NB4 (cell line): Measurements from ENCODE around the gene NFIB.

Experiments used
- DNase-seq: peaks from one replicate; pipeline ENCODE4 v3.0.0; 2010; ENCODE audit warnings: low read depth
- H3K4me3 ChIP-seq: one replicate; pipeline ENCODE4 v1.5.1; 2011; ENCODE audit warnings: mild to moderate bottlenecking, low read depth, low read length, moderate library complexity
- CTCF ChIP-seq: IDR thresholded peaks from one replicate; pipeline ENCODE4 v1.5.1; 2012; ENCODE audit warnings: low read depth, low read length
- MYC ChIP-seq: IDR thresholded peaks from 2 replicates; pipeline ENCODE4 v1.6.1; 2011; ENCODE audit warnings: low read depth, low read length
- POLR2A ChIP-seq: IDR thresholded peaks from 2 replicates; pipeline ENCODE4 v1.6.1; 2011; ENCODE audit warnings: mild to moderate bottlenecking; ENCODE audit not compliant: insufficient read length; ENCODE audit errors: extremely low read depth
- TF ChIP-seq, protein P1 (sequence below): IDR thresholded peaks from 2 replicates; pipeline ENCODE4 v1.6.1; 2011; ENCODE audit warnings: low read depth, low read length

The NFIB gene

GRCh38 chr9:14302405-14302804, 11.5 kb downstream of the NFIB start:
- no peak for DNase-seq
- H3K4me3 ChIP-seq, result no peak overlapping the region
- TF ChIP-seq, protein P1, sequence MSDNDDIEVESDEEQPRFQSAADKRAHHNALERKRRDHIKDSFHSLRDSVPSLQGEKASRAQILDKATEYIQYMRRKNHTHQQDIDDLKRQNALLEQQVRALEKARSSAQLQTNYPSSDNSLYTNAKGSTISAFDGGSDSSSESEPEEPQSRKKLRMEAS, result no peak
- no peak for TF ChIP-seq POLR2A
- TF ChIP-seq CTCF, result no peak
- TF ChIP-seq MYC, result no peak

GRCh38 chr9:14301583-14302021, 12.3 kb downstream of the NFIB start:
- H3K4me3 ChIP-seq, result no peak overlapping the region
- TF ChIP-seq, protein P1, result no peak
- TF ChIP-seq CTCF, result no peak
- TF ChIP-seq POLR2A, result no peak
- no peak for TF ChIP-seq MYC
- no peak for DNase-seq

GRCh38 chr9:14301006-14301405, 12.9 kb downstream of the NFIB start:
- H3K4me3 ChIP-seq, result no peak overlapping the region
- TF ChIP-seq, protein P1, result no peak
- no peak for DNase-seq

DNA sequence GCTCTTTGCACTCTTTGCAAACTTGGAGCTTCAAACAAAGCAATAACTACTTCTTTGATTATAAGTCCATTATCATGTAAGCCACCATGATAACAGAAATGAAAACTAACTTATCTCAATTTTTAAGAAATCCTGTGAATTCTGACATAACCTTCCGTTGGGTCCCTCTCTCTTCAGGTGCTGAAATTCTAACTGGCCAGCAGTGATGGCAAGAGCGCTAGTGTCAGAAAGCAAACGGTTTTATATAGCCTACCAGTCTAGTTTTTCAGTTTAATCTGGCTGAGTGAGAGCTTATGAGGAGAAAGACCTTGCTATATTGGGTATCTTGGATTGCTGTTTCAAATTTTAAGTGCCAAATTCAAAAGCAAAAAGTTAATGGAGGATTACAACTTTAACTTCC, 13.4 kb downstream of the NFIB start:
- DNase-seq, result no peak
- H3K4me3 ChIP-seq, result no peak overlapping the region
- TF ChIP-seq CTCF, result no peak
- TF ChIP-seq, protein P1, result no peak

- DNase-seq, result no peak
- TF ChIP-seq CTCF, result no peak
- TF ChIP-seq, protein P1, result no peak
- no peak for TF ChIP-seq MYC
- no peak for TF ChIP-seq POLR2A
- no peak overlapping the region for H3K4me3 ChIP-seq
Measured at GRCh38 chr9:14300040-14300439, 13.9 kb downstream of the NFIB start.

DNA sequence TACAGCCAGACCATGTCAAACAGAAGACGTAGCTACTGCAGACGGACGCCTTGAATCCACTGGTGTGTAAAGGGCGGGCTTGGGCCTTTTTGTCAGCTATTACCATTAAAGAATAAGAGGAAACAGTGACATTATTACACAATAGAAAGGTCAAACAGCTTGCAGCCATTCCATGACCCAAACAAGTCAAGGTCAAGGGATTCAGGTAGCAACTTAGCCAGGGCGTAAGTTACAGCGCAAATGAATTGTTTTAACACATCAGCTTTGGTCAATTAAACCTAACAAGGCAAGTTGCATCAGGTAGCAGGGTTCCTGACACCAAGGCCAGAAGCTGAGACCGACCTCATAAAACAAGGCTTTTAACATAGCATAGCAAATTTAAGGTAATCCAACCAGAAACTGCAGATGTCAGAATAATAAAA, 15.3 kb downstream of the NFIB start:
- DNase-seq, result no peak
- no peak overlapping the region for H3K4me3 ChIP-seq
- TF ChIP-seq CTCF (no peak), MYC (no peak), POLR2A (no peak)
- TF ChIP-seq, protein P1, result no peak
